Duodenal mucosa (tissue), 2 donors: ENCODE measurements around the gene FGF19.

Experiments used
- H3K27ac ChIP-seq: one replicate; pipeline ENCODE4 v1.7.0; 2013; ENCODE audit warnings: low read depth, low read length
- H3K27me3 ChIP-seq, 2 donors: one replicate each; pipeline ENCODE4 v1.7.0; 2013; ENCODE audit warnings: low read length in 2 of 2, control low read depth in 1 of 2; ENCODE audit not compliant: insufficient read depth in 2 of 2, control insufficient read depth in 1 of 2
- H3K36me3 ChIP-seq, 2 donors: one replicate each; pipeline ENCODE4 v1.7.0; 2013; ENCODE audit warnings: low read length in 2 of 2, control low read depth in 1 of 2; ENCODE audit not compliant: insufficient read depth in 2 of 2, control insufficient read depth in 1 of 2
- H3K4me1 ChIP-seq, 2 donors: one replicate each; pipeline ENCODE4 v1.7.0; 2013; ENCODE audit warnings: low read length in 2 of 2, control low read depth in 1 of 2; ENCODE audit not compliant: insufficient read depth in 2 of 2, control insufficient read depth in 1 of 2
- H3K4me3 ChIP-seq, 2 donors: one replicate each; pipeline ENCODE4 v1.7.0; 2013; ENCODE audit warnings: low read length in 2 of 2, low read depth in 1 of 2
- H3K9ac ChIP-seq, 2 donors: one replicate each; pipeline ENCODE4 v1.7.0; 2013; ENCODE audit warnings: low read length in 2 of 2, low read depth in 1 of 2
- H3K9me3 ChIP-seq, 2 donors: one replicate each; pipeline ENCODE4 v1.7.0; 2013; ENCODE audit warnings: low read length in 2 of 2, control low read depth in 1 of 2; ENCODE audit not compliant: control insufficient read depth in 1 of 2

The FGF19 gene

GRCh38 chr11:69685348-69685747 lies 18.5 kb downstream of the FGF19 start:
- Histone ChIP-seq H3K27ac (no peak overlapping the region), H3K9me3 (no peaks in the 10 kb centered on the region), H3K9ac (peak overlapping the region in 1 of 2 donors; percentile 8), H3K36me3 (no peaks in the 10 kb centered on the region), H3K27me3 (no peaks in the 10 kb centered on the region), H3K4me1 (no peaks in the 10 kb centered on the region), H3K4me3 (peak overlapping the region in 1 of 2 donors; percentile 37)

- no peaks in the 10 kb centered on the region for H3K27me3 ChIP-seq
- H3K27ac ChIP-seq, result no peak overlapping the region
- no peaks in the 10 kb centered on the region for H3K4me1 ChIP-seq
- H3K9me3 ChIP-seq, result no peaks in the 10 kb centered on the region
- no peaks in the 10 kb centered on the region for H3K36me3 ChIP-seq
- no peak overlapping the region for H3K4me3 ChIP-seq
- H3K9ac ChIP-seq, result no peak overlapping the region
Observed at GRCh38 chr11:69684651-69685050, 19.2 kb downstream of the FGF19 start.

- no peaks in the 10 kb centered on the region for H3K36me3 ChIP-seq
- H3K4me3 ChIP-seq, result no peak overlapping the region
Observed at GRCh38 chr11:69683764-69684333, 20.0 kb downstream of the FGF19 start.

GRCh38 chr11:69682681-69683326 lies 21.0 kb downstream of the FGF19 start:
- Histone ChIP-seq H3K9ac (no peak overlapping the region), H3K4me1 (no peaks in the 10 kb centered on the region)

More at GRCh38 chr11:69683764-69684333, 20.0 kb downstream of the FGF19 start:
- H3K4me1 ChIP-seq, result no peaks in the 10 kb centered on the region
- H3K27ac ChIP-seq, result no peak overlapping the region
- no peak overlapping the region for H3K9ac ChIP-seq
- H3K9me3 ChIP-seq, result no peaks in the 10 kb centered on the region
- no peaks in the 10 kb centered on the region for H3K27me3 ChIP-seq

GRCh38 chr11:69682221-69682620 lies 21.6 kb downstream of the FGF19 start:
- Histone ChIP-seq H3K27me3 (no peaks in the 10 kb centered on the region), H3K4me1 (no peaks in the 10 kb centered on the region), H3K36me3 (no peaks in the 10 kb centered on the region), H3K4me3 (no peak overlapping the region), H3K9ac (no peak overlapping the region), H3K9me3 (no peaks in the 10 kb centered on the region), H3K27ac (no peak overlapping the region)

More at GRCh38 chr11:69682681-69683326, 21.0 kb downstream of the FGF19 start:
- Histone ChIP-seq H3K36me3 (no peaks in the 10 kb centered on the region), H3K27ac (no peak overlapping the region), H3K4me3 (no peak overlapping the region), H3K9me3 (no peaks in the 10 kb centered on the region), H3K27me3 (no peaks in the 10 kb centered on the region)

GRCh38 chr11:69680688-69681087 lies 23.1 kb downstream of the FGF19 start:
- Histone ChIP-seq H3K27ac (no peak overlapping the region), H3K9ac (no peak overlapping the region), H3K36me3 (no peaks in the 10 kb centered on the region), H3K9me3 (no peaks in the 10 kb centered on the region), H3K4me1 (no peaks in the 10 kb centered on the region), H3K27me3 (no peaks in the 10 kb centered on the region), H3K4me3 (no peak overlapping the region)

- Histone ChIP-seq H3K27ac (no peak overlapping the region), H3K4me1 (peaks cover 11 to 14% of the 10 kb centered on the region in 2 donors), H3K36me3 (peaks cover 0 to 3% of the 10 kb centered on the region in 2 donors), H3K9ac (no peak overlapping the region), H3K4me3 (no peak overlapping the region), H3K9me3 (no peaks in the 10 kb centered on the region), H3K27me3 (no peaks in the 10 kb centered on the region)
Observed at GRCh38 chr11:69677749-69678148, 26.1 kb downstream of the FGF19 start.

GRCh38 chr11:69674886-69675714 lies 28.7 kb downstream of the FGF19 start, which contains the start of gene LTO1:
TSS of gene LTO1 (minus strand) at chr11:69675353. CDS start at chr11:69675239, 114 bp downstream.
- H3K36me3 ChIP-seq, result peaks cover 14 to 20% of the 10 kb centered on the region in 2 donors
- H3K27me3 ChIP-seq, result no peaks in the 10 kb centered on the region
- peak within 1 kb of the TSS; percentile 63 for H3K27ac ChIP-seq
- peak within 1 kb of the TSS; percentile 88 to 96 for H3K9ac ChIP-seq
- H3K4me1 ChIP-seq, result peaks cover 17 to 18% of the 10 kb centered on the region in 2 donors
- peak within 1 kb of the TSS; percentile 96 to 99 for H3K4me3 ChIP-seq
- H3K9me3 ChIP-seq, result no peaks in the 10 kb centered on the region

- peak overlapping the region; percentile 96 to 99 for H3K4me3 ChIP-seq
- H3K36me3 ChIP-seq, result peaks cover 14 to 24% of the 10 kb centered on the region in 2 donors
- H3K4me1 ChIP-seq, result peaks cover 17 to 18% of the 10 kb centered on the region in 2 donors
- peak overlapping the region; percentile 88 to 96 for H3K9ac ChIP-seq
- no peak overlapping the region for H3K27ac ChIP-seq
- no peaks in the 10 kb centered on the region for H3K9me3 ChIP-seq
- no peaks in the 10 kb centered on the region for H3K27me3 ChIP-seq
Observed at GRCh38 chr11:69674267-69674885, 29.4 kb downstream of the FGF19 start.
